HG03103 (cell line): ENCODE results near the gene ARFGEF3.

Source experiments
- ATAC-seq: cut with Tn5 transposase; IDR thresholded peaks from one replicate; pipeline ENCODE4 v1.9.1; 2021; ENCODE audit warnings: low read depth; ENCODE audit not compliant: unreplicated experiment

ARFGEF3 gene

DNA sequence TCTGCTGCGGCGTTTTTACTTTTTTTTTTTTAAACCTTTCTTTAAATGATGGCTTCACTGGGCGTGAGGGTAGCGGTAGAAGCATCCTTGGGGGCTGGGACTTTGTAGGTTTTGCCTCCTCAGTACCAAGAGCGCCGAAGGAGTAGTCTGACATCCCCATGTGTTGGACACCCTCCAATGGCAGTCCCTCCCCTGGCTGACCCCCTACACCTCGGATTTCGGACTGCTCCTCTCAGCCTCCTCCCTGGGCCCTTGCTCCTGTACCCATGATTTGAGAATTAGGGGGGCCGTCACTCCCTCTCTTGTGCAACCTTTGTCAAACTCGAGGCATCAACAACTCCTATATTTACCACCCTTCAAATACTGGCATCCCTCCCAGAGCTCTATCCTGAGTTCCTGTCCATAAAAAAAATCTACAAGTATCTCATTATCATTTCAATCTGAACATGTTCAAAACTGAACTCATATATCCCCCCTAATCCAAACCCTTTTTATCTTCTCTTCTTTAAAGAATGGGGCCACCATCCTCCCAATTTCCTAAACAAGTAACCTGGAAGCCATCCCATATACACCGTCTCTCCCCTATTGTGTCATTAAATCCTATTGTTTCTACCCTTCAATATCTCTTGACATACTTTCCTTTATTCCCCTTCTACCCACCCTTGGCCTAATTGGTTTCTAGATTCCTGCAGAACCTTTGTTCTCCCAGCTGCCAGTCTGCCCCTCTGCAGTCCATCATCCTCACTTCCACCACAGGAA lies 1.2 kb upstream of the ARFGEF3 start:
- no peak for ATAC-seq

DNA sequence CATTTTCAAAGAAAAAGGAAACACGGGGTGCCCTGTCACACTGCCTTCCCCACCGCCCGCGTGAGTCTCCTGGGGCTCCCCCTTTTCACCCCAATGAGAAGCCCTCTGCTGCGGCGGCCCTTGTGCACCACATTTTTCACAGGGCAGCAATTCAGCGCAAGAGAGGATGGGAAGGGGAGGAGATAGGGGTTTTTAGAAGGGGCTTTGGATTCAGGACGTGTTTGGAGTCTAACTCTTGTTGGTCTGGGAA lies 726 bp upstream of the ARFGEF3 start:
- ATAC-seq: no peak

DNA sequence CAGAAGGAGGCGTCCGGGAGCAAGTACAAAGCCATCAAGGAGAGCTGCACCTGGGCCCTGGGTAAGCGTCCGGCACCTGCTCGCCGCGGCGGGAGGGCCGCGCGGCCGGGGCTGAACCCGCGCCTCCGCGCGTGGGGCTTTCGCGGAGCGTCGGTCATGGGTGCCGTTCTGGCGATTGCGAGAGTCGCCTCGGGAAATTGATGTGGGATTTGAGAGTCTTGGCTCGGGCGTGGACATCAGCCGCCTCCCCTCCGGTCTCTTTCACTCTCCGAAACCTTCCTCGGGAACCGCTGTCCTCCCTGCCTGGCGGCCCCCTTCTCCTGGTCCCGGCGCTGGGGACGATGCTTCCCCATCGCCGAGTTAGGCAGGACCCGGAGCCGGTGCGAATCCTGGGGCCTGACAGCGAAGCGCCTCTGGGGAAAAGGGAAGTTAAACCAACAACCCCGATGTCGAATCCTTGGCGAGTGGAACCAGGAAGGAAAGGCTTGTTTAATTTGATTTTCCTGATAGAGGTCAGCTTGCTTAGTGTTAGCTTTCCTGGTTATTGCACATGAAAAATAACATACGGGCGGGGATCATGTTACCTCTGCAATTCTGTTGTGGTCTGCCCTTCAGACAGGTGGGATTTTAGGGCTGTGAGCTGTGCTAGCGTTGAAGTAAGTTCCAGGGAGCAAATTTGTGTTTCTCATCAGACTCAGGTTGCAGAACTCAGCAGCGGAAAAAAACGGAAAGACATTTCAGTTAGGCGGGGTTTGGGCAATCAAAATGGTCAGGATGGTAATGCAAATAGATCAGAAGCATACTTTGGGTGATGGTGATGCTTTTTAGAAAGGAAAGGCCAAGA lies 594 bp downstream of the ARFGEF3 start:
- ATAC-seq: peak; percentile 30

DNA sequence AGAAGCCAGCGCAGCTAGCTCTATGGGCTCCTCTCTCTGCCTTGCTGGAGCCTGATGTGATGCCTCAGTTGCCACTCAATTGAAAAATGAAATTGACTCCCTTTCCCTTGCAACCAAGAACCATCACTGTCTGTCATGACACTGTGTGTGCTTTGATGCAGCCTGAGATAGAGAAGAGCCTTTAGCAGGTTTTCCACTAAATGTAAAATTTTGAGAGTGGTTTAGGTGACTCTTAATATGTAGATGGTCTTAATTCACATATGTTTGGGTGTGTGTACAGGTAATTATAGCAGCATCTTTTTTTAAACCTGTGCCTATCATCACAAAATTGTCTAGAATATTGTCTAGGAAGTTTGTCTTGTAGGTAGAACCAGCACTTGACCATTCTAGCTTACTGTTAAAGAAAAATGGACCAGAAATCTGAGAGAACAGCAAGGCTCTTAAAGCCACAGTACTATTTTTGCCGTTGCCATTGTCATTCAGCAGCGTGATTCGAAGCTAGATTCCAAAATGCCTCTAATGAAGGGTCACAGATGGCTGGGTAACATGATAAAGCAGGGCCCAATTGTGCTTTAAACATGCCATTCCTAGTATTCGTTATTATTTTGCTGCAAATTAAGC lies 1.3 kb downstream of the ARFGEF3 start:
- no peak for ATAC-seq

DNA sequence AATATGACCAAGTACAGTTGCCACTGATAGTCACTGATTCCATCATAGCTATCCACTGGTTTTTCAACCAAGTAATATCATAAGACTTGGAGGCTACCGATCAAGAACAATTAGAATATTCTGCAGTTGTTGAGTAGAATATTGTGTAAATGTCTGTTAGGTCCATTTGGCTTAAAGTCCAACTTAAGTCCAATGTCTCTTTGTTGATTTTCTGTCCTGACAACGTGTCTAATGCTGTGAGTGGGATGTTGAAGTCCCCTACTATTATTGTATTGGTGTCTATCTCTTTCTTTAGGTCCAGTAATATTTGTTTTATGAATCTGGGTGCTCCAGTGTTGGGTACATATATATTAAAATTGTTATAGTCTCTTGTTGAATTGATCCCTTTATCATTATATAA lies 13.9 kb downstream of the ARFGEF3 start:
- no peak for ATAC-seq

DNA sequence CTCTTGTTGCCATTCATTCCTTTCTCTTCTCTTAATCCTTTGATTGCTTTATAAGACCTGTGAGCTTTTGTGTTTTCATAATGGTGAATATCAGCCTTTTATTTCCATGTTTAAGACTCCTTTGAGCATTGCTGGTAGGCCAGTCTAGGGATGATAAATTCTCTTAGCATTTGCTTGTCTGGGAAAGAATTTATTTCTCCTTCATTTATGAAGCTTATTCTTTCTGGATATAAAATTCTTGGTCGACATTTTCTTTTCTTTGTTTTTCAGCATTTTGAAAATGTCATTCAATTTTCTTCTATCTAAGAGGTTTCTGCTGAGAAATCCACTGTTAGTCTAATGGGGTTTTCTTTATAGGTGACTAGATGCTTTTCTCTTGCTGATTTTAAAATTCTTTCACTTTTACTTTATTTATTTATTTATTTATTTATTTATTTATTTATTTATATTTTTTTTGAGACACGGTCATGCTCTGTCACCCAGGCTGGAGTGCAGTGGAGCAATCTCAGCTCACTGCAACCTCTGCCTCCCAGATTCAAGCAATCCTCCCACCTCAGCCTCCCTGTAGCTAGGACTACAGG lies 15.0 kb downstream of the ARFGEF3 start:
- no peak for ATAC-seq

DNA sequence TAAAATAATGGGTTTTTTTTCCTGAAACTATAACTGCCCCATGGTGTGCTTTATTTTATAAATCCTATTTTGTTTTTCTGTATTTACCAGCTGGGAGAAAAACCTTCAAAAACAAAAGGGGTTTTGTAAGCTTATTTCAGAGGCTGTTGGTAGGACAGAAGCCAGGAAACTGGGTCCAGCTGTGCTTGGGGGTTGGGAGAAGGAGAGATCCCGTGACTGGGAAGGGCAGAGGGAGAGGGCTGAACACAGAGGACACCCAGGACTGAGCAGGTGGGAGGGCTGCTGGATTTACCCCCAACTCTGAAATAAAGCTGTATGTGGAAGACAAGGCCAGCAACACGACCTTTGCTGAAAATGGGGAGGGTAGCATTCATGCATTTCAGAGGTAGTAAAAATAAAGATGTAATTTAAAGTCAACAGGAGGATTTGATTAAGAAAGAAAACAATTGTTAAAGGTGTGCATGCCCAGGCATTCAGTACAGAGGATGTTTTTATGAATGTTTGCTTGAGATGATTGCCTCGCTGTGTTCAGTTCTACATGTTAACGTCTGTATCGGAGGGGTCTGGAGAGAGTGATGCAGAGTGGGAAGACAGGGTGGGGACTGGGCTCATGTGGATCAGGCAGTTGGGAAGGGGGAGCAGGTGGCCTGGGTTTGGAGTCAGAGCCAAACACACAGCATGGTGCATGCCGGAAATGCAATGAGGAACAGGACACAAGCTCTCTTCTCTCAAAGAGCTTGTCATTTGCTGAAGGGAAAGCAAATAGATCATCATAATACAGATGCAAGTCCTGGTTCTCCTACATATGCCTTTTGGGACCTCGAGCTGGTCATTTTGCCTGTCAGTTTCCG lies 21.4 kb downstream of the ARFGEF3 start:
- no peak for ATAC-seq

DNA sequence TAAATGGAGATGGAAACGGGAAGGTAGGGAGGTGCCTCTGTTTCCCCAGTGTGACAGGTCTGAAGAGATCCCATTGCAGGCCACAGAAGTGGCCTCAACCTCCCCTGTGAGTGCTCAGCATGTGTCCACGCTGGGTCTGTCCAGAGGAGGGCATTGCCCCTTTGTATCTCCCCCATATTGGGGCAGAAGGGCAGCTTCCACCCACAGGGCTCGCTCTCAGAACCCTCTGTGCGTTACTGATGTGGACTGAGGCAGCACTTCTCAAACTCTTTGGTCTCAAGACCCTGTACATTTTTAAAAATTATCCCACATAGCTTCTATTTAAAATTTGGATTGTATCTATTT lies 22.0 kb downstream of the ARFGEF3 start:
- no peak for ATAC-seq

DNA sequence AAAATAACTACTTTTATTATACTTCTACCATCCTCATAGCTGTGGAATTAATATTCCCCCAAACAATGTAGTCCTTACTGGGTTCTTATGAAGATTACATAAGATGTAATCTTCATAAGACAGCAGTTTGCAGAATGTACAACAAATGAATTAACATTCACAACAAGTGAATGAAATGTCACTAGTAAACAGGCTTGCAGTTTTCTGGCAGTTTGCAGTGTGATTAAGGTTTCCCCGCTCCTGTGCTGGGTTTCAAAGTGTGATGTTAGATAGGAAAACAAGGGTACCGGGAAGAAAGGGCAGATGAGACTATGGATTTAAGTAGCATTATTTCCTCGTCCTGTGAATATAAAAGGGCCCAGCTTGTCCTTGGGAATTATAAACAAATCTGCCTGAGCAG lies 22.5 kb downstream of the ARFGEF3 start:
- no peak for ATAC-seq

DNA sequence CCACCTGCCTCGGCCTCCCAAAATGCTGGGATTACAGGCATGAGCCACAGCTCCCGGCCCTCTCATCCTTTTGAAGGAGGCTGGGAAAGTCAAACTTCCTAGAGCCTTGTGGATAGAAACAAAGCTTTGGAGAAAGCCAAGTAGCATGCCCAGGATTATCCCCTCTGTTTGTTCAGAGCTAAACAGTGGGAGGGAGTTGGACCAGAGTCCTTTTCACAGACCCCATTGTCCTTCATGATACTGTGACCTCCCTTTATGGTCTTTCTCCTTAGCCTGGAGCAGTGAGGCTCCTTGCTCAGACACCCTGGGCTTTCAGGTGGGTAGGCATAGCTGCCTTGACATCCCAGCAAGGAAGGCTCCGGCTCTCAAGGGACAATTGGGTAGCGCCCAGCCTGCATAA lies 25.4 kb downstream of the ARFGEF3 start:
- ATAC-seq: no peak

DNA sequence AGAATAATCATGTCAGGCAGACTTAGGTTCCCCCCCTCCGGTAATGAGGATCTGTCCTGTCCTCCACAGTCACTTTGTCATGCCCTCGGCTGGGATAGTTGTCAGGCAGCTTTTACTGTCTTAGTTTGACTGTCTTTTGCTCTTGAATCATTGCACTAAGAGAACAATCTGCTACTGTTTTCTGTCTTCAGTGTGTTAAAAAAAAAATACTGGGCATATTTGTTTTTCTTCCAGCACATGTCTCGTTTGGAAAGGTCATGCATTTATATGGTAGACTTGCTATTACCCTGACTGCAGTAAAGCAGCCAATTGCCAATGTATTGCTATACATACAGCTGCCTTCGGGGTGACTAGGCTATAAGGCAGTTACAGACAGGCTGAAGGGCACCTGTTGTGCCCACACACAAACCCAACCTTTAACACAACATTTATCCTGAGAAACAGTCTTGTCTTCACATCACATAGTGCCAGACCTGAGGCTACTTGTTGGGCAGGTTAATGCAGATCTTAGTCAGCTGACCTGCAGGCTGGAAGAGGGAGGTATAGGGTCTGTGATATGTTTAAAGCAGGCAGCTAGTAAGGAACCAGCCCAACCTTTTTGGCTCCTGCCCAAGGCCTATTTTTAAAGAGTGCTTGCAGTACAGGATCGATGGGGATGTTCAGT lies 26.7 kb downstream of the ARFGEF3 start:
- ATAC-seq: no peak

DNA sequence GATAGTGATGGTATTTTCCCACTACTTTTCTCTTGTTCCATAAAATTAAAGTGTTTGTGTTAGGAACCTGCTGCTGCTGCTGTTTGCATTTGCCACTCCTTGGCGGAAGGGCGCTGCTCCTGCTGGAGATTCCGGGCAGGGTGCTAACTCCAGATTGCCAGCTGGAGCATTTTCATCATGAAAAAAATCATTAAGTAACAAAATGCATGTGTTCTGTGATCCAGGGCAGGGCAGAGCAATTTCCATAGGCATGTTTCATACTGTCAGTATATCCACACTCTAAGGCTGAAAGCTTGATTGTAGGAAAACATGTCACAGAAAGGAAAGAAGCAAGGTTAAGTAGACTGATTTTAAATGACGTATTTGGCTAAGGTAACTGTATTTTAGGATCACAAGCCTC lies 32.5 kb downstream of the ARFGEF3 start:
- ATAC-seq: no peak

DNA sequence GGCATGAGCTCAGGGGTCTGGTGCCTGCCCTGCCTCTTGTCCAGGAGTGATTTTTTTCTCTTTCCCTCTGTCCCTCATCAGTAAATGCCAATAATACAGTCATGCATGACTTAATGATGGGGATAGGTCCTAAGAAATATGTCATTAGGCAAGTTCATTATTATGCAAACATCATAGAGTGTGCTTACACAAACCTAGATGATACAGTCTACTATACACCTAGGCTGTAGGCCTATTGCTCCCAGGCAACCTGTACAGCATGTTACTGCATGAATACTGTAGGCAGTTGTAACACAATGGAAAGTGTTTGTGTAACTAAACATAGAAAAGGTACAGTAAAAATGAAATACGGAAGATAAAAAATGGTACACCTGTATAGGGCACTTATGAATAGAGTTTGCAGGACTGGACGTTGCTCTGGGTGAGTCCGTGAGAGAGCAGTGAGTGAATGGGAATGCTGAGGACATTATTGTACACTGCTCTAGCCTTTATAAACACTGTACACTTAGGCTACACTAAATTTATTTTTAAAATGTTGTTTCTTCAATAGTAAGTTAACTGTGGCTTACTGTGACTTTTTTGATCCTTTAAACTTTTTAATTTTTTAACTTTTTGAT lies 34.5 kb downstream of the ARFGEF3 start:
- no peak for ATAC-seq

DNA sequence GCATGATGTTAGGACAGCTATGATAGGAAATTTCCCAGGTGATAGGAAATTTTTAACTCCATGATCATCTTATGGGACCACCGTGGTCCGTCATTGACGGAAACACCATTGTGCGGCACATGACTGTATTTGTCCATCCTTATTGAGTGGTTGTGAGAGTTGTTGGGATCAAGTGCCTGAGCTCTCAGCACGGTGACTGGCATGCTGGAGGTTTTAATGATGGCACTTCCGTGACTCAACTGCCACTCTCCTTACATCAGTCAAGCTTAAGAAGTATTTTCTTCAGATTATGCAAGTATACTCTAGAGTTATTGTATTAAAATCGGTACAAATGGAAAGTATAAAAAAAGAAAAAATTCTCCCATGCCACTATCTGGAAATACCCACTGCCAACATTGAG lies 35.8 kb downstream of the ARFGEF3 start:
- no peak for ATAC-seq

DNA sequence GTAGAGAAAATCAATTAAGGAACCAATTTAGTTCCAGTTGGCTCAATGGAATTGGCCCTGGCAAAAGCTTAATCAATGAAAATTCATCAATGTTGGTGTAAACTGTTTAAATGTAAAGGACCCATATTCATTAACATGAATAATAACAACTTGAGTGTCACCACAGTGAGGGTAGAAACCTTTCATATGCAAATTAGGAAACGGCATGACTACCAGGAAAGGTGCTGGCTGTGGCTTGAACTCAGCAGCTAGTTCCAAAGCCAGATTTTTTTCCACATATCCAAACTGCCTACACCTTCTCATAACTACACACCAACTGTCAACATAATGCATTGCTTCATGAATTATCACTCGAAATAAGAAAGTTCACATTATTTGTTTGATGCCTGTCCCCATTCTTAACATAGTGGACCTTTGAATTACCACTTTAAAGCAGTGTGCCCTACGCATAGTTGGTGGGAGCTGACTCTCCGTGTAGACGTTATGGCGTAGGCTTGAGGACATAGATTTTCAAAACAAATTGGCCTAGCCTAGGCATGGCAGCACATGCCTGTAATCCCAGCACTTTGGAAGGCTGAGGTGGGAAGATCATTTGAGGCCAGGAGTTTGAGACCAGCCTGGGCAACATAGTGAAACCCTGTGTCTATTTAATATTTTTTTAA lies 36.8 kb downstream of the ARFGEF3 start:
- ATAC-seq: no peak

DNA sequence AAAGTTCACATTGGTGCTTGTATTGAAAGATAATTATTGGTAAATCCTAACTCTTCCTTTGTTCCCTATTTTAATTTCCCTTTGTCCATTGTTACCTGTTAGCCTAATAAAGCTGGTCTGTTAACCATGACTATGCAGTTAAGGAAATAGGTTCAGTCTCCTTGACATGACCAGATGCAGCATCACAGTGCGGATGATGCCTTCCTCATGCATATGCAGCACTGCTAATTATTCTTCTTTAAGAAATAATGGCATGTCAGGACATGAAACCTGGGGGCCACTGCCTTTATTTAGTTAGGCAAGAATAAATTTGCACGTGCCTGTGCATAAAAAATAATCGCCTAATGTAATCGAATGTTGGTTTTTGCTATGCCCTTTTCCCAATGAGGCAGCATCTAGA lies 40.1 kb downstream of the ARFGEF3 start:
- no peak for ATAC-seq

DNA sequence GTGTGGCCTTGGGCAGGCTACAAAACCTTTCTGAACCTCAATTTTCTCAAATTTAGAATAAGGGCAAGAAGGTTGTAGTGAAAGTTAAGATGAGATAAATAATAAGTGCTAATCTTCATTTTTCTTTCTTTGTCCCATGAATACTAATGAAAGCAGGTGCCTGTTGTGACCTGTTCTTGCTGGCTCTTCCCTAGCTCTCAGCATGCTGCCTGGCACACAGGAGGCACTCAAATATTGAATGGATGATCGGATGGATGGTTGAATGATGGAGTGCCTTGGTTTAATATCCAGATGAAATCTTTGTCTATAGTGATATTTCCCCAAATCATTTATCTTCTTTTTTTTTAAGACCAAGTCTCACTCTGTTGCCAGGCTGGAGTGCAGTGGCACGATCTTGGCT lies 41.6 kb downstream of the ARFGEF3 start:
- no peak for ATAC-seq

DNA sequence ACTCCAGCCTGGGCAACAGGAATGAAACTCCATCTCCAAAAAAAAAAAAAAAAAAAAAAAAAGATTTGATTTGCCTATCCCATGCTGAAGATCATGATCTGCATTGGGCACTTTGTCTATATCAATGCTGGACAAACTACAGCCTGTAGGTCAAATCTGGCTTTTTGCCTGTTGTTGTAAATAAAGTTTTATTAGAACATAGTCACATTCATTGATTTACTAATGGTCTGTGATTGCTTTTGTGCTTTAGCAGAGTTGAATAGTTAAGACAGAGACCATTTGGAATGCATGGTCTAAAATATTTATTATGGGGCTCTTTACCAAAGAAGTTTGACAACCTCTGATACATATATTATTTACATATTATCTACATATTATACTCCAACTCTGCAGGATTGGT lies 42.6 kb downstream of the ARFGEF3 start:
- ATAC-seq: no peak

DNA sequence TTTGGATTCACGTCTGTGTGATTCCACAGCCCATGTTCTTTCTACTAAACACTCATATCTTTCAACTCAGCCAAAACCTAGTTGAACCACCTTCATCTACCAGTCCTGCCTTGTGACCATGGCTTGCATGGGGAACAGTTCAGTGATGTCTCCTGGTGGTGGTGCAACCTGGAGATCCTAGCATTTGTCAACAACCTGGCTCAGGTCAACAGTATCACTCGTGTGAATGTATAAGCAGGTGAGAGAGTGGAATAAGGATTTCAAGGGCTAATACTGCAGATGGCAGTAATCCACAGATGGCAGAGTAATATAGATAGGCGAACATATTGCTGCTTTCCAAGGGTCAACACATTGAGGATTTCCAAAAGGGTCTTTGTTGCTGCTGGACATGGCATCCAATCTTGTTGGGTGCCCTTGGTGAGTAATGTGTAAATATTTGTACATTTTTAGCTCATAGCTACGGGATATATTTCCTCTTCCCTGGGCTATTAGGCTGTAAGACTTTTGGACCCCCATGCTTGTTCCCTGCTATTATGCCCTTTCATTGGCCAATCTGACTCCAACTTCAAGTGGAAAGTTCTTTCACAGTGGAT lies 43.1 kb downstream of the ARFGEF3 start:
- ATAC-seq: no peak
